ENCODE data around the gene TEAD3. TPM values are rescaled to one million over a fixed set of nuclear protein-coding genes. Genes with fewer than 3 reads are reported as not detected.
"Not testable (repeated sequence)": the region's sequence is repeated elsewhere in the genome, so short reads cannot be mapped to it uniquely, and the experiment has no call there.

Gene TEAD3
- total RNA-seq, 1 experiment from 2014 or later = 10.7 TPM

DNA sequence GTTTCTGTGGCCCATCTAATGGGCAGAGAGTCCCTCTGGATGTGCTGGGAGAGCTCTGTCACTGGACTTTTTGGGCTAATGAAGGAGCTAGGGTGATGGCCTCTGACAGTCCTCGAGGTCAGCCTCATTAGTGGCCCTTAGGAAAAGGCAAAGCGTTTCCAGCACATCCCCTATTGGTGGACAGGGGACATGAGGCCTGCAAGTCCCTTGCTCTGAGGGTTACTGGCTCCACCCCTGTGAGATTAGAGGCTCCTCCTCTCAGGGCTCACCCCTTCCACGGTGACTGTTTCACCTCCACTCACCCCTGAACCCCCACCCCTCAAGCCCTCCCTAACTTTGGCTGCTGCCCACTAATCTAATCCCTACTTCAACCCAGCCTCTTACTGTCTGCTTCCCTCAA, 57.6 kb downstream of the TEAD3 start:
- ChIA-PET POLR2A (no interaction called here), CTCF (no interaction called here)
- intact Hi-C loops (cut with micrococcal nuclease; ENCODE audit: unreplicated experiment) = no loop called here
- no TSS peak for BruUV-seq (replicated peaks)
- in situ Hi-C loops (cut with HindIII; ENCODE audit: low pct_unique_long_range_greater_than_20kb, low sequenced_read_pairs) = no loop called here
- Histone ChIP-seq H3K27ac (ENCODE audit: low read length) (no peak overlapping the region), H3K9me3 (ENCODE audit: control insufficient read depth, insufficient read depth, low read depth, low read length) (no peaks in the 10 kb centered on the region), H3K4me1 (ENCODE audit: control insufficient read depth, insufficient read depth, low read length) (no peaks in the 10 kb centered on the region; the same call in 1 of the 2 replicates), H3K36me3 (ENCODE audit: control insufficient read depth, insufficient read depth, low read length) (no peaks in the 10 kb centered on the region), H3K27me3 (ENCODE audit: control insufficient read depth, insufficient read depth, low read length) (no peaks in the 10 kb centered on the region), H3K4me3 (ENCODE audit: low read depth in 2 of 2, low read length in 2 of 2) (no peak overlapping the region)
- TF ChIP-seq SIN3A (IDR thresholded peaks at IDR 0.05; ENCODE audit: borderline replicate concordance, insufficient read depth, low read depth, low read length) (no peak), TCF7L2 (IDR thresholded peaks at IDR 0.05; ENCODE audit: low read depth, low read length) (no peak), POLR2AphosphoS5 (IDR thresholded peaks at IDR 0.05; ENCODE audit: low read depth, low read length) (no peak)
- TF ChIP-seq, protein P1, sequence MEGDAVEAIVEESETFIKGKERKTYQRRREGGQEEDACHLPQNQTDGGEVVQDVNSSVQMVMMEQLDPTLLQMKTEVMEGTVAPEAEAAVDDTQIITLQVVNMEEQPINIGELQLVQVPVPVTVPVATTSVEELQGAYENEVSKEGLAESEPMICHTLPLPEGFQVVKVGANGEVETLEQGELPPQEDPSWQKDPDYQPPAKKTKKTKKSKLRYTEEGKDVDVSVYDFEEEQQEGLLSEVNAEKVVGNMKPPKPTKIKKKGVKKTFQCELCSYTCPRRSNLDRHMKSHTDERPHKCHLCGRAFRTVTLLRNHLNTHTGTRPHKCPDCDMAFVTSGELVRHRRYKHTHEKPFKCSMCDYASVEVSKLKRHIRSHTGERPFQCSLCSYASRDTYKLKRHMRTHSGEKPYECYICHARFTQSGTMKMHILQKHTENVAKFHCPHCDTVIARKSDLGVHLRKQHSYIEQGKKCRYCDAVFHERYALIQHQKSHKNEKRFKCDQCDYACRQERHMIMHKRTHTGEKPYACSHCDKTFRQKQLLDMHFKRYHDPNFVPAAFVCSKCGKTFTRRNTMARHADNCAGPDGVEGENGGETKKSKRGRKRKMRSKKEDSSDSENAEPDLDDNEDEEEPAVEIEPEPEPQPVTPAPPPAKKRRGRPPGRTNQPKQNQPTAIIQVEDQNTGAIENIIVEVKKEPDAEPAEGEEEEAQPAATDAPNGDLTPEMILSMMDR (IDR thresholded peaks at IDR 0.05) = no peak
- TF ChIP-seq, protein P2, sequence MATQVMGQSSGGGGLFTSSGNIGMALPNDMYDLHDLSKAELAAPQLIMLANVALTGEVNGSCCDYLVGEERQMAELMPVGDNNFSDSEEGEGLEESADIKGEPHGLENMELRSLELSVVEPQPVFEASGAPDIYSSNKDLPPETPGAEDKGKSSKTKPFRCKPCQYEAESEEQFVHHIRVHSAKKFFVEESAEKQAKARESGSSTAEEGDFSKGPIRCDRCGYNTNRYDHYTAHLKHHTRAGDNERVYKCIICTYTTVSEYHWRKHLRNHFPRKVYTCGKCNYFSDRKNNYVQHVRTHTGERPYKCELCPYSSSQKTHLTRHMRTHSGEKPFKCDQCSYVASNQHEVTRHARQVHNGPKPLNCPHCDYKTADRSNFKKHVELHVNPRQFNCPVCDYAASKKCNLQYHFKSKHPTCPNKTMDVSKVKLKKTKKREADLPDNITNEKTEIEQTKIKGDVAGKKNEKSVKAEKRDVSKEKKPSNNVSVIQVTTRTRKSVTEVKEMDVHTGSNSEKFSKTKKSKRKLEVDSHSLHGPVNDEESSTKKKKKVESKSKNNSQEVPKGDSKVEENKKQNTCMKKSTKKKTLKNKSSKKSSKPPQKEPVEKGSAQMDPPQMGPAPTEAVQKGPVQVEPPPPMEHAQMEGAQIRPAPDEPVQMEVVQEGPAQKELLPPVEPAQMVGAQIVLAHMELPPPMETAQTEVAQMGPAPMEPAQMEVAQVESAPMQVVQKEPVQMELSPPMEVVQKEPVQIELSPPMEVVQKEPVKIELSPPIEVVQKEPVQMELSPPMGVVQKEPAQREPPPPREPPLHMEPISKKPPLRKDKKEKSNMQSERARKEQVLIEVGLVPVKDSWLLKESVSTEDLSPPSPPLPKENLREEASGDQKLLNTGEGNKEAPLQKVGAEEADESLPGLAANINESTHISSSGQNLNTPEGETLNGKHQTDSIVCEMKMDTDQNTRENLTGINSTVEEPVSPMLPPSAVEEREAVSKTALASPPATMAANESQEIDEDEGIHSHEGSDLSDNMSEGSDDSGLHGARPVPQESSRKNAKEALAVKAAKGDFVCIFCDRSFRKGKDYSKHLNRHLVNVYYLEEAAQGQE (IDR thresholded peaks at IDR 0.05; ENCODE audit: insufficient read depth in 1 of 2, low read depth in 2 of 2, low read length in 1 of 2) = no peak
- DNase-seq (ENCODE audit: low read depth, low spot score) (no peak), ATAC-seq (peak; percentile 51; the same call in 1 of the 2 replicates)

DNA sequence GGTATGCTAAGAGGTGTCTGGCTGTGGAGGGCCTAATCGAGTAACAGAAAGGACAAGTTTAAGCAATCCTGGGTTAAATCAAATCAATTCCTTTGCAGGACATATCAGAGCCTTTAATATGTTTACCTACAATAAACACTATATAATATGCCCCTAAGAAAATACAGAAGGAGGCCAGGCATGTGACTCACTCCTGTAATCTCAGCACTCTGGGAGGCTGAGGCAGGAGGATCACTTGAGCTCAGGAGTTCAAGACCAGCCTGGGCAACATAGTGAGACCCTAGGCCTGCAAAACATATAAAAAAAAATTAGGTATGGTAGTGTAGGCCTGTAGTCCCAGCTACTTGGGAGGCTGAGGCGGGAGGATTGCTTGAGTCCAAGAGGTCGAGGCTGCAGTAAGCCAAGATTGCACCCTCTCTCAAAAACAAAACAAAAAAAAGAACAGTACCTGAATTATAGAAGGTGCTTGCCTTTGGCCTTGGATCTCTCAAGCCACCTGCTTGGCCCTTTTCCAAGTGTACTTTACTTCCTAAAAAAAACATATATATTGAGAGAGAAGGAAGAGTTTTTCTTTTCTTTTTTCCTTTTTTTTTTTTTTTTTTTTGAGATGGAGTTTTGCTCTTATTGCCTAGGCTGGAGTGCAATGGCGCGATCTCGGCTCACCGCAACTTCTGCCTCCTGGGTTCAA, 58.4 kb downstream of the TEAD3 start:
- CTCF ChIA-PET; BruUV-seq (replicated peaks); H3K27ac ChIP-seq (ENCODE audit: low read length); in situ Hi-C loops (cut with HindIII; ENCODE audit: low pct_unique_long_range_greater_than_20kb, low sequenced_read_pairs); H3K27me3 ChIP-seq (ENCODE audit: control insufficient read depth, insufficient read depth, low read length); intact Hi-C loops (cut with micrococcal nuclease; ENCODE audit: unreplicated experiment); ATAC-seq; H3K36me3 ChIP-seq (ENCODE audit: control insufficient read depth, insufficient read depth, low read length); H3K4me1 ChIP-seq (ENCODE audit: control insufficient read depth, insufficient read depth, low read length); POLR2A ChIA-PET; H3K4me3 ChIP-seq (ENCODE audit: low read depth in 2 of 2, low read length in 2 of 2); H3K9me3 ChIP-seq (ENCODE audit: control insufficient read depth, insufficient read depth, low read depth, low read length); DNase-seq (ENCODE audit: low read depth, low spot score): not testable (repeated sequence)

DNA sequence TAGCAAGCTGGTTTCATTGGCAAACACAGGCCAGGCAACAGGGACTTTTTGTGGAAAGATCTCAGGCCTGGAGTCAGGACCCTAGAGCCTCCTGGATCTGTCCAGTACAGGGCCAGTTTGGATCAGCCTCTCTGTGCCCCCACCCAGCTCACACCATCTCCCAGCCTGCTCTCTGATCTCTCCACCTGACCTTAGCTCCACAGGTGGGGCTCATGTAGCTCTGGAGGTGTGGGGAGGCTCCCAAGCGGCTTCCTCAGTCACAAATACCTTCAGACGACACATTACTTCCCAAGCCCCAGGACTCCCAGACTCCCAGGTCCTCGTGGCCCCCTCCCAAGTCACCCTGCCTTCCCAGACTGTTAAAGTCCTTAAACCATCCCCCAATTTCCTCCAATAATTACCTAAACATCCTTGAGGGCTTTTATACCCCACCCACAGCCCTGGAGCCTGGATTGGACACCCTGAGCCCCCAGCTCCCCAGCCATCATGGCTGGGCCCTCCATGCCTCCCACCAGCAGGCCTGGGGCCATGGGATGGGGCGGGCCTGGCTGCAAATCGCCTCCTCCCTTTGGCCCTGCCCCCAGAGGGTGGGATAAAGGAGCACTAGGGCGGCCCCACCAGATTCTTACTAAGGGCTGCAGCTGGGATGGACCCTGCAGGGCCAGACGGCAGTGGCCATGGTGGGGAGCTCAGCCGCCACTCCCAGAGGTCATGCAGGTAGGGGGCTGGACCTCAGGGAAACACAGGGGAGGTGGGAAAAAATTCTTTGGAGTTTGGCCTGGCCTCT, 60.6 kb downstream of the TEAD3 start:
- in situ Hi-C loops (cut with HindIII; ENCODE audit: low pct_unique_long_range_greater_than_20kb, low sequenced_read_pairs) (no loop called here), intact Hi-C loops (cut with micrococcal nuclease; ENCODE audit: unreplicated experiment) (no loop called here)
- Histone ChIP-seq H3K27me3 (ENCODE audit: control insufficient read depth, insufficient read depth, low read length) (no peaks in the 10 kb centered on the region), H3K4me3 (ENCODE audit: low read depth in 2 of 2, low read length in 2 of 2) (no peak overlapping the region), H3K36me3 (ENCODE audit: control insufficient read depth, insufficient read depth, low read length) (no peaks in the 10 kb centered on the region), H3K4me1 (ENCODE audit: control insufficient read depth, insufficient read depth, low read length) (no peaks in the 10 kb centered on the region; the same call in 1 of the 2 replicates), H3K9me3 (ENCODE audit: control insufficient read depth, insufficient read depth, low read depth, low read length) (no peaks in the 10 kb centered on the region), H3K27ac (ENCODE audit: low read length) (no peak overlapping the region)
- ATAC-seq = no peak
- ChIA-PET CTCF (no interaction called here), POLR2A (no interaction called here)
- no peak for TF ChIP-seq TCF7L2 (IDR thresholded peaks at IDR 0.05; ENCODE audit: low read depth, low read length)
- TF ChIP-seq SIN3A (IDR thresholded peaks at IDR 0.05; ENCODE audit: borderline replicate concordance, insufficient read depth, low read depth, low read length) = no peak
- TF ChIP-seq POLR2AphosphoS5 (IDR thresholded peaks at IDR 0.05; ENCODE audit: low read depth, low read length) = no peak
- TF ChIP-seq, protein P2 (IDR thresholded peaks at IDR 0.05; ENCODE audit: insufficient read depth in 1 of 2, low read depth in 2 of 2, low read length in 1 of 2) = no peak
- TF ChIP-seq, protein P1 (IDR thresholded peaks at IDR 0.05) = no peak
- DNase-seq (ENCODE audit: low read depth, low spot score) = no peak
- BruUV-seq (replicated peaks) = no TSS peak
